Myocyte (in vitro differentiated cells): ENCODE data around the gene AMBRA1. TPM values are rescaled to one million over a fixed set of nuclear protein-coding genes. Genes with fewer than 3 reads are reported as not detected.

Source experiments
- DNase-seq: peaks from one replicate; pipeline ENCODE4 v3.0.0-alpha.2; 2012; ENCODE audit warnings: low read depth
- microRNA-seq: library from miRNA; unstranded; fragments of <30 nt; microRNA quantifications from one replicate; pipeline ENCODE4, GENCODE V29; 2016
- total RNA-seq: library from RNA; depleted of rRNA; stranded (reverse); fragments of >200 nt; gene quantifications from 2 replicates; pipeline ENCODE4 v1.2.3, GENCODE V29; 2014

The AMBRA1 gene
- total RNA-seq, 1 donor from 2014 or later: 18.7 TPM

DNA sequence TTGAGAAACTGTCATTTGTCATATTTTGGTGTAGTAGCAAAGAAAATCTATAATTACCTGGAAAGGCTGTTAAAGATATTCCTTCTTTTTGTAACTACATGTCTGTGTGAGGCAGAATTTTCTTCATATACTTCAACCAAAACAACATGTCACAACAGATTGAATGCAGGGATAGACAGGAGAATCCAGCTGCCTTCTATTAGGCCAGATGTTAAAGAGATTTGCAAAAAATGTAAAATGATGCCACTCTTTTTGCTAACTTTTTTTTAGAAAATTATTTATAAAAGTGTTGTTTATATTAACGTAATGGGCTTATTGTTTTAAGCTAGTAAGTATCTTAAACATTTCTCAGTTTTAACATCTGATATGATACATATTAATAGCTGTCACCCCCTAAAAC, 233.9 kb downstream of the AMBRA1 start:
- DNase-seq: no peak

DNA sequence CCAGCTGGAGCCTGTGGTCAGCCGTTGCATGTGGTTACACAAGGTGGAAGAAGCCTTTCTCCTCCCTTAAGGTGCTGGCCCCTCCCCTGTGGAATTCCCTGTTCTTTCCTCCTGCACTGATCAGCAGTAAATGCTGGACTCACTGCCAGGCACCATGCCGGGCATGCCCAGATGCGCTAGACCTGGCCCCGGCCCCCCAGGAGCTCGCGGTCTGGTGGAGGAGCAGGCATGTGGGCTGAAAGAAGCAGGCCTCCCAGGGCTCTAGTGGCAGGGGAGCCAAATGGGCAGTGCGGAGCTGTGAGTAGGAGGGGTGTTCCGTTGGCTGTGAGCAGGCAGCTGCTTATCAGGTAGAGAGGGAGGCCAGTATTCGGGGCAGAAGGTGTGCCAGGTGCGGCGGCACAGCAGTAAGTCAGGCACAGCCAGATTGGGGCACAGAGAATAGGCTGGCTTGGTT, 236.3 kb downstream of the AMBRA1 start:
- DNase-seq: no peak

DNA sequence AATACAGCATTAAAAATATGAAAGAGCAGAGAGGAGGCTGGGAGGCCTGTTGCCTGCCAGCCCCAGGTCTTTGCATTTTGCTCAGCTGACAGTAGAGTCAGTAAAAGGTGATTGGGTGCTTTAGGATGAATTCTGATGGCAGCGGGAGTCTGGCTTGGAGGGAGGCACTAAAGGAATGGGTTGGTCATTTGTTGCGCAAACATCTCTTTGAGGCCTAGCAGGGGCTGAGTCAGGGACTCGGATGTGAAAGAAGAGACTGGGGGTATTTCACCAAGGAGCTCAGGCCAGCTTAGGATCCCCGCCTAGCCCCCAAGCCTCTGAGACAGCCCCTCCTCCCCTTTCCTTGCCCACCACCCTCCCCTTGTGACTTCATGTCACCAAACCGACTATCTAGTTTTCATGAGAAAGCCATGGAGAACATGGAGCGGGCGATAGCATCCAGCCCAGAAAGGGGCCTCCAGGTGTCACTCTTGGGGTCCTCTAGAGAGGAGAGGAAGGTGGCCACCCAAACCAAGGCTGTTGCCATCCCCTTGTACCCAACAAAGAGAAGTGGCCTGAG, 236.8 kb downstream of the AMBRA1 start:
- DNase-seq: no peak

DNA sequence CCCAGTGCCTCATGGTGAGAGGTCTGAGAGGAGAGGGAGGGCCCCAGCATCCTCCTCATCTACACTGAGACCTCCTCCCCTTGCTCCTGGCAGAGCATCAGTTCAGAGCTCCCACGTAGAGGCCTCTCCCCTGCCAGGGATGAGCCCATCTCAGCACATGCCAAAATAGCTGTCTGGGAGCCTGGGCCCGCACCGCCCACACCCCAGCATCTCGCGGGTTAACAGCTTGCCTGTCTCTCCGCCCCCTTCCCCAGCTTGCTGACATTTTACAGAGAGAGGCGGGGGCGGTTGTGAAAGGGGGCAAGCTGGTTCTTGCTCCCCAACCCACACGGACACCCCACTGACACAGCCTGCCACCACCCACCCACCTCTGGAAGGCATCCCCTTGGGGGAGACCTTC, 240.1 kb downstream of the AMBRA1 start:
- no peak for DNase-seq

DNA sequence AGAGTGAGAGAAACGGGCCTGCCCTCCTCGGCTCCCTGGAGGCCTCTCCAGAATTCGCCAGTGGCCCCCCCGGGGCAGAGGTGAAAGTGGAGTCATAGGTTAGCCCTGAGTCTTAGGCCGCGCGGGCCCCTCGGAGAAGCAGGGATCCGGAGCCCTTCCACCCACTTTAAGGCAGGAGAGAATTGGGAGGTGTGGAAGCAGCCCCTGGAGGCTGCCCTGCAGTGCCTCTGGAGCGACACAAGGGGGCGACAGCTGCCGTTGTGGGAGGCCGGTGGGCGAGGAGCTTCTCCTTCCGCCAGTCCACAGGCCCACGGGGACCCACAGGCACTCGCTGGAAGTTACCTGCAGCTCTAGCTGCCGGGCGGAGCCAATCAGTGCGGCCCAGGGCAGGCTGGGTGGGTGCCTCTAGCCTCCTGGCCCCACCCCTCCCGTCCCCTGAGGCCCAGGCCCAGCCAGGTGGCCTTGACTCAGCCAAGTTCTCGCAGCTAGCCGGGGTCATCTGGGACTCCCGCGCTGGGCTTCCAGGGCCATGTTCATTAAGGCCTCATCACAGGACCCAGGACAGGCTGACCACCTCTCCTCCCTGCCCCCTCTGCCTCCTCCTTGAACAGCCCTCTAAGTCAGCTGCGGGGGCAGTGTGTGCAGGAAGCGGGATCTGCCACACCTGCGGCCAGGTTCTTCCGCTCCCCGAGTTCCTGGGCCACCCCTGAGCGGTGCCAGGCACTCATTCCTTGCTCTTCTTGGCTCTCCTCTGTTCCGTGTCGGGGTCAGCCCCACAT, 241.6 kb downstream of the AMBRA1 start:
- peak; percentile 60 for DNase-seq

DNA sequence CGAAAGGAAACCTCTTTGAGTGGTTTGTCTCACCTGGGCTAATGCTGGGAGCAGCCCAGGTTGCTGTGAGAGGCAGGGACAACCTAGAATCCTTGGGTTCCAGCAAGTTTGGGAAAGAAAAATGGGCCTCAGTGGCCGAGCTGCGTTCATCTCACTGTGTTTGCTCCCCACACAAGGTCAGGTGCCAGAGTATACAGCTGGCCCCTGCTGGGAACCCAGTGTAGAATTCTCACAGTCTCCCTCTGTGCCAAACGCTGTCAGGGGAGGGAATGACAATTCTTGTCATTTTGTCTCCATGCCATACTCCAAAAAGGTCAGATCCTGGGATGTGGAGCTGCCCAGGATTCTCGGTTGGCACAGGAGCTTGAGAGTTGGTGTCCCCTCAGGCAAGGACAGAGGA, 242.2 kb downstream of the AMBRA1 start:
- no peak for DNase-seq

DNA sequence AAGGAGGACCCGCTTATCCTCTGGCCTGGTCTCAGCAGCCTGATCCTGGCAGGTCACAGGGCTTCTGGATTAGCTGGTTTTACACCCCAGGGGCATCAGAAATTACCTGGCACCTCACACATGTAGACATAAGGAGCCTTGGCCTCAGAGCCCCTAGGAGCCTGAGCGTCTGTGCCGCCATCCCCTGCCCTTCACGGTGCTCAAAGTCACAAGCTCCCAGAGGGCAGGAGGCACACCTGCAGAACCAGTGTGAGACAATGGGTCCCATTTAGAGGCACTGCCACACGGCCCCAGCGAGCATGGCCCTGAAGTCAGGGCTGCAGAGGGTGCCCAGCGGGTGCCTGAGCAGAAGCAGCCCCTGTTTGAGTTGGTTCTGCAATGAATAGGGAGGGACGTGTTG, 242.7 kb downstream of the AMBRA1 start:
- no peak for DNase-seq

DNA sequence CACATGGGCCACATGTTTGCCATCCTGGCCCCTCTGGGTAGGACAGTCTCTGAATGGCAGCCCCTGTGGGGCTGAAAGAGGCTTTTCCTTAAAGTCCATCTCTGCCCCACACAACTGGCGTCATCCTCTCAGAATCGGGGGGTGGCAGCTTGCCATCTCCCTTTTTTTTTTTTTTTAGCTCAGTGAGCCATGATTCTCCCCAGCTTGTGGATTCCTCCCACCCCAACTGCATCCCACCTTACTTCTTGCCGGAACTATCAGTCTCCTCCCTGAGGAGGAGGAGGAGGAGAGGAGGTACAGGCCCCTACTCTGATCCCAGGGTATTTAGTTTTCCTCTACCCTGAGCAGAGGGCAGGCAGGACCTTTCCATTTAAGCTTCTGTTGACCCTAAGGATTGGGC, 243.1 kb downstream of the AMBRA1 start:
- DNase-seq: no peak

DNA sequence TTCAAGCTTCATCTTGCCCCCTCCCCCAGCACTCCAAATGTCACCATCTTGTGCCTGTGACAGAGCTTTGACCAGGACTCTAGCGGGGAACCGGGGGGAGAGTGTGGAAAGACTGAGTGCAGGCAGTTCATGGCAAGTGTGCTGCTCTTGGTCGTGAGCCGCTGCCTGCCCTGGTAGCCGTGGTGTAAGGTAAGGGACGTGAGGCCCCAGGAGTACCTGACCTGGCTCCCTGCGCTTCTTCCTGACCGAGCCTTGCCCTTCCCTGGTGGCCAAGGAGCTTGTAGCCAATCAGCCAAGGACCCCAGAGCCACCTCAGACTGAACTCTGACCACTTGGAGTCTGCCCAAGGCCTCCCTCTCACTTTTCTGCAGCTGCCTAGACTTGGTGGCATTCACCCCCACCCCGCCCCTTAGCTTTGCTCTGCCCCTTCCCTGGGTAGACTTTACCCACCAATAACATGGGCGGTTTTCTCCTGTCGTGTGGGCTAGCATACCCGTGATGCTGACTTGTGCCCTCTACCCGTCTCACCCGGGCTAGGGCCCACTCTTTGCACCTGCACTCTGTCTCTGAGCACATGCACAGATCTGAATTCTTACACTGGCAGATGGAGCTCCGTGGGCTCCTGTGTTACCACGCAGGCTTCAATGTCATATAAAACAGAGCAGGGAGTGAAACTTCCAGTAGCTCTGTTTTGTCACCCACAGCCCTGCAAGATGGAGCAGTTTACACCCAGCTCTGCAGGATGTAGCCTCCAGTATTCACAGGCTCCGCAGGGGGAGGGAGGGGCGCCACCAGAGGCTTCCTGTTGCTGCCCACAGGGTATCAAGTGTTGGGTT, 245.0 kb downstream of the AMBRA1 start:
- peak; percentile 40 for DNase-seq

DNA sequence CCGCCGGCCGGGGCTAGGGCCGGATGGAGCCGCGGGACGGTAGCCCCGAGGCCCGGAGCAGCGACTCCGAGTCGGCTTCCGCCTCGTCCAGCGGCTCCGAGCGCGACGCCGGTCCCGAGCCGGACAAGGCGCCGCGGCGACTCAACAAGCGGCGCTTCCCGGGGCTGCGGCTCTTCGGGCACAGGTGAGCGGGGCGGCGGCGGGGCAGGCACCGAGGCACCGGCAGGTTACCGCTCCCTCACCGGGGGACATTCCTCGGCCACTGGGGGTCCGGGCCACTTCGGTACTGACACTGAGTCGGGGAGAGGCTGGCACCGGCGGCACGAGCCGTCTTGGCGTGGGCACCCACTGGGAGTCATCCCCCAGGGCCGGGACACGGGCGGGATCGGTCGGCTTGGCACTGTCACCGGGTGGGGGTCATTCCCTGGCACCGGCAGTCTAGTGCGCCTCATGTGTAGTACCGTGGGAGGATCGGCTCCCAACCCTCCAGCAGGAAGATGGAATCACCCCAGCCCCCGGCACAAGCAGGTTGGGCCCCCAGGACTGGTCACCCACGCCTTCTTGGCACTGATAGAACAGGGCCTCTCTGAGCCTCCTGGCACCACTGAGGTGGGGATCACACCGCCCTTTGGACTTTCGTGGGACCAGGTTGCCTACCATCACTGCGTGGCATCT, 246.0 kb downstream of the AMBRA1 start:
- no peak for DNase-seq

DNA sequence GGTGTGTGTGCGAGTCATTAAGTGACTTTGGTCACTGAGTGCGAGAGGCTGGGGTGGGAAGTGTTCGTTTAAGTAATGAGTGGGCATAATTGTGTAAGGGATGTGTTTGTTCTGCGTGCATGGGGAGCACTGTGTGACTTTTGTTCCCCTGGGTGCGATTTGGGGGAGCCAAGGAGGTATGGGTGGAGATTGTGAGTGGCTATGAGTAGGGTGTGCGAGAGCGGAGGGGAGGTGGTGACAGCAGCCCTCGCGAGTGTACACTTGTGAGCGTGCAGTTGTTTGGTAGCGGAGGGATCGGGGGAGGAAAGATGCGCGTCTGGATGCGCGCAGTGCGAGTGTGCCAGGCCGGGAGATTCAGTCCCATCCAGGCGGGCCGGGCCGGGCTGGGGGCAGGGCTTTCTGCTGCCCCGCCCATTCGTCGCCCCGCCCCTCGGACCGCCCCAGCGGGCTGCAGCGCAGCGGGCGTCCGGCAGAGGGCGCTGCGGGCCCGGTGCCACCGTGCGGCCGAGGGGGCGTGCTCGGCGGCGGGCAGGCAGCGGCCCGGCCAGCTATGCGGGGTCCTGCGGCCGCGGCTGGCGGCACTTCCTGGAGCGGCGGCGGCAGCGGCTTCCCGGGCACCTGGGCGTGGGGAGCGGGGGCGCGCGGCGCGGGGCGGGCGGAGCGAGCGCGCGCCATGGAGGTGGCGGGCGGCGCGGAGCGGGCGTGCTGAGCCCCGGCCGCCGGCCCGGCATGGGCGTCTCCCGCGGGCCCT, 246.8 kb downstream of the AMBRA1 start, which contains the start of gene DGKZ:
TSS of gene DGKZ (plus strand) at position 578 of the 751 bp plus-strand sequence. CDS start 197 bp downstream, outside the sequence.
- DNase-seq: peak; percentile 81

Small RNA genes within 50 kb of the gene (microRNA-seq; reads per million reads assigned to microRNA genes)
- gene MIR3160-1: not detected
- gene MIR3160-2: not detected
- gene MIR4688: not detected

Other genes with a start within 250 kb of the AMBRA1 start
- gene DGKZ, start 246.6 kb downstream of the AMBRA1 start, total RNA-seq: 103 and 129 TPM in 2 replicates
- 147 and 185 TPM in 2 replicates for gene MDK, start 212.4 kb downstream of the AMBRA1 start, total RNA-seq
- 0.19 TPM in 1 of 2 replicates, not detected in the other for gene CHRM4, start 202.2 kb downstream of the AMBRA1 start, total RNA-seq
- gene HARBI1, start 23.2 kb upstream of the AMBRA1 start, total RNA-seq: 2.7 and 4.3 TPM in 2 replicates
- 61.4 and 68.2 TPM in 2 replicates for gene ATG13, start 23.5 kb upstream of the AMBRA1 start, total RNA-seq
- gene ARHGAP1, start 106.6 kb upstream of the AMBRA1 start, total RNA-seq: 27.3 and 31.0 TPM in 2 replicates
- gene ZNF408, start 107.0 kb upstream of the AMBRA1 start, total RNA-seq: 8.8 and 10.3 TPM in 2 replicates
- not detected in 2 replicates for gene F2, start 125.2 kb upstream of the AMBRA1 start, total RNA-seq